Activated CD4-positive, alpha-beta T cell treated with anti-CD3 and anti-CD28 coated beads, Interleukin-2, amount 10 ng/mL, durations not matched to agents 24 days and 14 days (primary cell): ENCODE data around the gene RBBP8. TPM values are rescaled to one million over a fixed set of nuclear protein-coding genes. Genes with fewer than 3 reads are reported as not detected.
A peak's percentile ranks its signal among the peaks of the same experiment; 100 is the strongest.

Source experiments
- DNase-seq: peaks from one replicate; pipeline ENCODE4 v3.0.0; 2022
- H3K27ac Mint-ChIP-seq: one replicate; pipeline ENCODE4 v1.8.0; 2022; ENCODE audit warnings: mild to moderate bottlenecking, mixed read lengths
- H3K27me3 Mint-ChIP-seq: one replicate; pipeline ENCODE4 v1.8.0; 2022; ENCODE audit warnings: mixed read lengths
- H3K36me3 Mint-ChIP-seq: one replicate; pipeline ENCODE4 v1.8.0; 2022; ENCODE audit warnings: low read depth, mild to moderate bottlenecking, mixed read lengths
- H3K4me1 Mint-ChIP-seq: one replicate; pipeline ENCODE4 v1.8.0; 2021; ENCODE audit warnings: mixed read lengths
- H3K4me3 Mint-ChIP-seq: one replicate; pipeline ENCODE4 v1.8.0; 2022; ENCODE audit warnings: mild to moderate bottlenecking, moderate library complexity, mixed read lengths
- H3K9me3 Mint-ChIP-seq: one replicate; pipeline ENCODE4 v1.8.0; 2021; ENCODE audit warnings: mixed read lengths
- intact Hi-C: fragments of 100-400 bp; cut with micrococcal nuclease; formaldehyde crosslinking; loops from one replicate; pipeline ENCODE4 v1.15.1; 2023
- total RNA-seq: library from RNA; stranded (reverse); gene quantifications from 2 replicates; pipeline ENCODE4 v1.2.3, GENCODE V29; 2022

The RBBP8 gene
- total RNA-seq, 1 donor from 2014 or later, result 97.8 TPM

GRCh38 chr18:22983175-22983574, 50.0 kb downstream of the RBBP8 start:
- Mint-ChIP-seq H3K27me3 (no peaks in the 10 kb centered on the region), H3K9me3 (no peaks in the 10 kb centered on the region), H3K36me3 (peaks cover 33% of the 10 kb centered on the region), H3K27ac (no peak overlapping the region), H3K4me1 (peaks cover 9% of the 10 kb centered on the region), H3K4me3 (no peak overlapping the region)
- intact Hi-C loops, result loop anchor here (1.0 to 5.0 kb wide), 3 partner anchors 53 to 184 kb away; no protein-coding TSS in a partner anchor
- no peak for DNase-seq

- Mint-ChIP-seq H3K4me1 (peaks cover 1% of the 10 kb centered on the region), H3K4me3 (no peak overlapping the region), H3K27ac (no peak overlapping the region), H3K27me3 (no peaks in the 10 kb centered on the region), H3K9me3 (no peaks in the 10 kb centered on the region), H3K36me3 (peaks cover 29% of the 10 kb centered on the region)
- intact Hi-C loops, result no loop called here
- DNase-seq, result no peak
These were observed 52.1 kb downstream of the RBBP8 start for GRCh38 chr18:22985250-22985649.

DNA sequence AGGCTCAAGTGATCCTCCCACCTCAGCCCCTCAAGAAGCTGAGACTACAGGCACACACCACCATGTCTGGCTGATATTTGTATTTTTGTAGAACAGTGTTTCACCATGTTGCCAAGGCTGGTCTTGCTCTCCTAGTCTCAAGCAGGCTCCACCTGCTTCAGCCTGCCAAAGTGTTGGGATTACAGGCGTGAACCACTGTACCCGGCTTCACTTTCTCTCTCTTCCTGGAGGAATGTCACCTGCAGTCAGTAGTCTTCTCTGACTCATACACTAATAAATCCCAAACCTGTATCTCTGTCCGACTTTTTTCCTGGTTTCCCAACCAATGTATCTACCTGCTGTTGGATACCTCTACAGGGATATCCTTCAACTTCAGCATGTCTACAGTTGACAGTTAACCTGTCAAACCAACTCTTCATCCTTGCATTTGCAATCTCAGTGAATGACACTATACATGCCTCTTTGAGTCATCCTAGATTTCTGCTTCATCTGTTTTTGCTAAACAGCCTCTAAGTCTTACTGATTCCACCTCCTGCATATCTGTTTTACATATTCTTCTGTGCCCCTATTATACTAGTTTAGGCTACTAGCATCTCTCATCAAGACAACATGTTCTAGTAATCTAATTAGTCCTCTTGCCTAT, 54.5 kb downstream of the RBBP8 start:
- Mint-ChIP-seq H3K27me3 (no peaks in the 10 kb centered on the region), H3K4me3 (no peak overlapping the region), H3K36me3 (peaks cover 31% of the 10 kb centered on the region), H3K4me1 (no peaks in the 10 kb centered on the region), H3K9me3 (no peaks in the 10 kb centered on the region), H3K27ac (no peak overlapping the region)
- intact Hi-C loops, result no loop called here
- no peak for DNase-seq

- DNase-seq, result no peak
- no peaks in the 10 kb centered on the region for H3K27me3 Mint-ChIP-seq
- intact Hi-C loops, result no loop called here
- H3K4me3 Mint-ChIP-seq, result no peak overlapping the region
- no peaks in the 10 kb centered on the region for H3K4me1 Mint-ChIP-seq
- peaks cover 32% of the 10 kb centered on the region for H3K36me3 Mint-ChIP-seq
- H3K9me3 Mint-ChIP-seq, result no peaks in the 10 kb centered on the region
- H3K27ac Mint-ChIP-seq, result no peak overlapping the region
These were observed 55.1 kb downstream of the RBBP8 start for GRCh38 chr18:22988208-22988607.

- peaks cover 52% of the 10 kb centered on the region for H3K36me3 Mint-ChIP-seq
- H3K27me3 Mint-ChIP-seq, result no peaks in the 10 kb centered on the region
- no peak overlapping the region for H3K4me3 Mint-ChIP-seq
- DNase-seq, result no peak
- H3K27ac Mint-ChIP-seq, result no peak overlapping the region
- H3K4me1 Mint-ChIP-seq, result peaks cover 5% of the 10 kb centered on the region
- H3K9me3 Mint-ChIP-seq, result no peaks in the 10 kb centered on the region
- intact Hi-C loops, result no loop called here
These were observed 65.2 kb downstream of the RBBP8 start for GRCh38 chr18:22998344-22998743.

DNA sequence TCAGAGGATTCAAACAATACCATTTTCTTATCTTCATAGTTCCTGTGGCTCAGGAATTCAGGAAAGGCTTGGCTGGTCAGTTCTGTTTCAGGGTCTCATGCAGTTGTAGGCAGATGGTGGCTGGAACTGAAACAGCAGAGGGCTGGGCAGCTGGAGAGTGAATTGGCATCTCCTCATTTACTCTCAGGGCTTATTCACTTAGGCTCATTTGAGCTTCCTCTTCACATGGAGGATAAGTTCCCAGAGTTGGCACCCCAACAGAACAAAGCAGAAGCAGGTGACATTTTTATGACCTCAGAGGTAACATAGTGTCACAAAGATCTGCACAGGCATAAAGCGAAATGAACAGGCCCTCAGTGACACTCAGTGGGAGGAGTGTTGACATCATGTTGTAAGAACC, 66.1 kb downstream of the RBBP8 start:
- no peak for DNase-seq
- intact Hi-C loops, result no loop called here
- no peak overlapping the region for H3K27ac Mint-ChIP-seq
- no peaks in the 10 kb centered on the region for H3K27me3 Mint-ChIP-seq
- no peak overlapping the region for H3K4me3 Mint-ChIP-seq
- no peaks in the 10 kb centered on the region for H3K9me3 Mint-ChIP-seq
- H3K4me1 Mint-ChIP-seq, result peaks cover 5% of the 10 kb centered on the region
- peaks cover 49% of the 10 kb centered on the region for H3K36me3 Mint-ChIP-seq

- H3K4me1 Mint-ChIP-seq, result peaks cover 5% of the 10 kb centered on the region
- H3K27ac Mint-ChIP-seq, result no peak overlapping the region
- no peaks in the 10 kb centered on the region for H3K9me3 Mint-ChIP-seq
- H3K27me3 Mint-ChIP-seq, result no peaks in the 10 kb centered on the region
- no peak for DNase-seq
- H3K4me3 Mint-ChIP-seq, result no peak overlapping the region
- H3K36me3 Mint-ChIP-seq, result peaks cover 49% of the 10 kb centered on the region
- intact Hi-C loops, result no loop called here
These were observed 66.5 kb downstream of the RBBP8 start for GRCh38 chr18:22999647-23000046.

GRCh38 chr18:23003289-23003688, 70.2 kb downstream of the RBBP8 start:
- H3K4me3 Mint-ChIP-seq, result no peak overlapping the region
- H3K27me3 Mint-ChIP-seq, result no peaks in the 10 kb centered on the region
- no peaks in the 10 kb centered on the region for H3K9me3 Mint-ChIP-seq
- H3K27ac Mint-ChIP-seq, result no peak overlapping the region
- no peak for DNase-seq
- no peaks in the 10 kb centered on the region for H3K4me1 Mint-ChIP-seq
- intact Hi-C loops, result no loop called here
- H3K36me3 Mint-ChIP-seq, result peaks cover 37% of the 10 kb centered on the region

- no peaks in the 10 kb centered on the region for H3K9me3 Mint-ChIP-seq
- no peaks in the 10 kb centered on the region for H3K27me3 Mint-ChIP-seq
- H3K4me1 Mint-ChIP-seq, result peaks cover 20% of the 10 kb centered on the region
- intact Hi-C loops, result loop anchor here (1.0 kb wide), 1 partner anchor 34 kb away; no protein-coding TSS in a partner anchor
- H3K27ac Mint-ChIP-seq, result peak overlapping the region; percentile 25
- H3K4me3 Mint-ChIP-seq, result no peak overlapping the region
- DNase-seq, result peak; percentile 73
- H3K36me3 Mint-ChIP-seq, result peaks cover 26% of the 10 kb centered on the region
These were observed 79.1 kb downstream of the RBBP8 start for GRCh38 chr18:23012249-23012648.

GRCh38 chr18:23020555-23021294, 87.6 kb downstream of the RBBP8 start:
- intact Hi-C loops, result loop anchor here (5.0 kb wide), 1 partner anchor 52 kb away; no protein-coding TSS in a partner anchor
- H3K27ac Mint-ChIP-seq, result peak overlapping the region; percentile 81
- H3K4me1 Mint-ChIP-seq, result peaks cover 12% of the 10 kb centered on the region
- H3K4me3 Mint-ChIP-seq, result peak overlapping the region; percentile 71
- H3K36me3 Mint-ChIP-seq, result peaks cover 34% of the 10 kb centered on the region
- H3K9me3 Mint-ChIP-seq, result no peaks in the 10 kb centered on the region
- peak; percentile 61 for DNase-seq
- no peaks in the 10 kb centered on the region for H3K27me3 Mint-ChIP-seq

DNA sequence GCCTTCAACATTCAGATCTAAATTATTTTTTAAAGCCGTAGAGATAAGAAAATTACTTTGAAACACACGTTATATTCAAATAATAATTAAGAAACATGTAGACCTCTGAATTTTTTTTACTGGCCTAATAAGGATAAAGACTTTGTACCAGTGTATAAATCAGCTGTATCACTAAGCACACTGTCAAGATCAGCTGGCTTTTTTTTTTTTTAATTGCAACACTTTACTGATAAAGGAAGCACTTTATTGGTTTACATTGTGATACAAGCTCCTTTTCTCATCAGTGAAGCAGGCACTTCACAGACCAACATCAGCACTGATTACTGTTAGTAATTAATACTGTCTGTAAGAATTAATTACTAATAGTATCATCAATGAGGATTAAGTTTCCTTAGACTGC, 88.5 kb downstream of the RBBP8 start:
- Mint-ChIP-seq H3K27ac (no peak overlapping the region), H3K36me3 (peaks cover 39% of the 10 kb centered on the region), H3K27me3 (no peaks in the 10 kb centered on the region), H3K4me1 (peaks cover 12% of the 10 kb centered on the region), H3K4me3 (no peak overlapping the region), H3K9me3 (no peaks in the 10 kb centered on the region)
- intact Hi-C loops, result loop anchor here (5.0 kb wide), 1 partner anchor 51 kb away; no protein-coding TSS in a partner anchor
- no peak for DNase-seq

DNA sequence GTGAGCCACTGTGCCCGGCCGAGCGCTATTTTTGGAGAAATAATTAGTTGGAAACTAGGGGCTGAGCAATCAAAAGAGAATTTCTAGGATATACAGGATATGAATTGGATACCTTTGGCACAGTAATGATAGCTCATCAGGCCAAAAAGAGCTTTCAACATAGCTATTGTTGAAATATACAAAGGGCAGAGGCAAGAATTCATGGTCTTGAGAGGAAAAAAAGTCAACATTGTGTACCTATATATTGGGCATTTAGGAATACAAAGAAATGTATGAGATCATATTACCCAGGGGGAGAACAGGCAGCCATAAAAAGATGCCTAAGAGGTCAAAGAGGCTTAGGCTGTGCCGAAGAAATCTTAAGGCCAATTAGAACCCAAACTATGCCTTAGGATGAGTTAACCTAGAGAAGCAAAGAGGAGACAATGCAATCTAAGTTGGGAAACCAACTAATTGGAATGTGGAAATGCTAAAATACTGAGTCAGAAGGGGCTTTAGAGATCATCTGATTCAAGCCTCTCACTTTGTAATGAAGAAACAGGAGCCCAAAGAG, 99.0 kb downstream of the RBBP8 start:
- H3K9me3 Mint-ChIP-seq, result no peaks in the 10 kb centered on the region
- DNase-seq, result no peak
- H3K27ac Mint-ChIP-seq, result no peak overlapping the region
- no peaks in the 10 kb centered on the region for H3K27me3 Mint-ChIP-seq
- H3K36me3 Mint-ChIP-seq, result peaks cover 17% of the 10 kb centered on the region
- H3K4me3 Mint-ChIP-seq, result no peak overlapping the region
- intact Hi-C loops, result no loop called here
- peaks cover 4% of the 10 kb centered on the region for H3K4me1 Mint-ChIP-seq

DNA sequence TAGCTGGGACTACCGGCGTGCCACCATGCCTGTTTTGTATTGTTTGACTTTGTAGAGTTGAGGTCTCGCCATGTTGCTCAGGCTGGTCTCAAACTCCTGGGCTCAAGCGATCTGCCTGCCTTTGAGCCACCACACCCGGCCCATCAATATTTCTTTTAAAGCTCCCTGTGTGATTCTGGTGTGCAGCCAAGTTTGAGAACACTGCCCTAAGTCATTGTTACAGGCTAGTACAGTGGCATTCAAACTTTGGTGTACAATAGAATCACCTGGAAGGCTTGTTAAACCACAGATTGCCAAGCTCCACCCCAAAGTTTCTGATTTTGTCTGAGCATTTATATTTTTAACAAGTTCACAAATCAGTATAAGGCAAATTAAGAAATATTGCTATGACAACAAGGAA, 99.9 kb downstream of the RBBP8 start:
- no peaks in the 10 kb centered on the region for H3K27me3 Mint-ChIP-seq
- DNase-seq, result no peak
- peaks cover 4% of the 10 kb centered on the region for H3K4me1 Mint-ChIP-seq
- intact Hi-C loops, result no loop called here
- no peak overlapping the region for H3K4me3 Mint-ChIP-seq
- no peaks in the 10 kb centered on the region for H3K9me3 Mint-ChIP-seq
- no peak overlapping the region for H3K27ac Mint-ChIP-seq
- H3K36me3 Mint-ChIP-seq, result peaks cover 7% of the 10 kb centered on the region

DNA sequence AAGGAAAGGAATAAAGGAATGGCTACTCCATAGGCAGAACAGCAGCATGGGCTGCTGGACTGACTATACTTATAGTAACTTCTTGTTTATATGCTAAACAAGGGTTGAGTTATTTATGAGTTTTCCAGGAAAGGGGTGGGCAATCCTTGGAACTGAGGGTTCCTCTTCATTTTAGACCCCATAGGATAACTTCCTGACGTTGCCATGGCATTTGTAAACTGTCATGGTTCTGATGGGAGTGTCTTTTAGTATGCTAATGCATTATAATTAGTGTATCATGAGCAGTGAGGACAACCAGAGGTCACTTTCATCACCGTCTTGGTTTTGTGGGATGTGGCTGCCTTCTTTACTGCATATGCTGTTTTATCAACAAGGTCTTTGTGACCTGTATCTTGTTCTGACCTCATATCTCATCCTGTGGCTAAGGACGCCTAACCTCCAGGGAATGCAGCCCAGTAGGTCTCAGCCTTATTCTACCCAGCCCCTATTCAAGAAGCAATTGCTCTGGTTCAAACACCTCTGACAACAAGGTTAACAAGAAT, 103.6 kb downstream of the RBBP8 start:
- H3K4me1 Mint-ChIP-seq, result peaks cover 2% of the 10 kb centered on the region
- DNase-seq, result no peak
- H3K36me3 Mint-ChIP-seq, result no peaks in the 10 kb centered on the region
- H3K27me3 Mint-ChIP-seq, result peaks cover 2% of the 10 kb centered on the region
- intact Hi-C loops, result no loop called here
- no peak overlapping the region for H3K4me3 Mint-ChIP-seq
- H3K27ac Mint-ChIP-seq, result no peak overlapping the region
- H3K9me3 Mint-ChIP-seq, result no peaks in the 10 kb centered on the region
